Inferior parietal cortex (tissue), 1 donor: Measurements from ENCODE around the gene TMC6.

Source experiments
- DNase-seq: peaks from one replicate; pipeline ENCODE4 v3.0.0-alpha.2; 2016; ENCODE audit errors: extremely low spot score

The TMC6 gene

DNA sequence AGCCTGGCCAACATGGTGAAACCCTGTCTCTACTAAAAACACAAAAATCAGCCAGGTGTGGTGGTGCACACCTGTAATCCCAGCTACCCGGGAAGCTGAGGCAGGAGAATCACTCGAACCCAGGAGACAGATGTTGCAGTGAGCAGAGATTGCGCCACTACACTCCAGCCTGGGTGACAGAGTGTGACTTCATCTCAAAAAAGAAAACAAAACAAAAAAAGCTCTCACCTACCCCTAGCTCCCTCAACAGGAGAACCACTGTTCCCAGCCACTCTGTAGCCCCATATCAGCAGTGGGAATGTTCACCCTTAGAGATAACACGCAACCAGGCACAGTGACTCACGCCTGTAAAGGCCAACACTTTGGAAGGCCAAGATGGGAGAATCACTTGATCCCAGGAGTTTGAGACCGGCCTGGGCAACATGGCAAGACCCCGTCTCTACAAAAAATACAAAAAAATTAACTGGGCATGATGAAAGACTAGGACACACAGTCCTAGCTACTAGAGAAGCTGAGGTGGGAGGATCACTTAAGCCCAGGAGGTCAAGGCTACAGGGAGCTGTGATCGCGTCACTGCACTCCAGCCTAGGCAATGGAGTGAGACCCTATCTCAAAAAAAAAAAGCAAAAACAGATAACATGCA is 7.4 kb upstream of the TMC6 start:
- DNase-seq = no peak

- DNase-seq = no peak
These were observed 6.4 kb upstream of the TMC6 start for GRCh38 chr17:78134899-78135385.

- DNase-seq = no peak
These were observed 5.7 kb upstream of the TMC6 start for GRCh38 chr17:78133971-78134898.

DNA sequence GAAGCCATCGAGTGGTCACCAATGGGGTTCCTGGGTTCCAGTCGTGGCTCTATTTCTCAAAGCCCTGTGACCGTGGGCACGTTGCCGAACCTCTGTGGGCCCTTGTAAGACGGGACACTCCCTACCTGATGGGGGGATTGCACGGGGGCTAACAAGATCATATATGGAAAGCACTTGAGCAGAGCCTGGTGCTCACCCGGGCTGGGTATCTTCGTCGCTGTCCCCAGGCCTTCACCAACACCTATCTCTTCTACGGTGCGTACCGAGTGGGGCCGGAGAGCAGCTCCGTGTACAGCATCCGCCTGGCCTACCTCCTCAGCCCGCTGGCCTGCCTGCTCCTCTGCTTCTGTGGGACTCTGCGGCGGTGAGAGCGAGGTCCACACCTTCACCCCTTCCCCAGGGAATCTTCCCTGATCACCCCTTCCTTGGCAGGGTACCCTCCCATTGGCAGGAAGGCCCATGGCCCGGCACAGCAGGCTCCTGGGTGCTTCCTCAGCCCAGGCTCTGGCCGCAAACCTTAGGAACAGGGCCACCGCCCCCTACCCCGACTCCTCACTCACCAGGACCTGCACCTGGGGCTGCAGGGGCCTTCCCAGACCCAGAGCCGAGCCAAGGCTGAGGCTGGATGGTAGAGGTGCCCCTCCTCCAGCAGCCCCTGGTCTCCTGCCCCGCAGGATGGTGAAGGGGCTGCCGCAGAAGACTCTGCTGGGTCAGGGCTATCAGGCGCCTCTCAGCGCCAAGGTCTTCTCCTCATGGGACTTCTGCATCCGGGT is 4.8 kb upstream of the TMC6 start:
- DNase-seq = no peak

DNA sequence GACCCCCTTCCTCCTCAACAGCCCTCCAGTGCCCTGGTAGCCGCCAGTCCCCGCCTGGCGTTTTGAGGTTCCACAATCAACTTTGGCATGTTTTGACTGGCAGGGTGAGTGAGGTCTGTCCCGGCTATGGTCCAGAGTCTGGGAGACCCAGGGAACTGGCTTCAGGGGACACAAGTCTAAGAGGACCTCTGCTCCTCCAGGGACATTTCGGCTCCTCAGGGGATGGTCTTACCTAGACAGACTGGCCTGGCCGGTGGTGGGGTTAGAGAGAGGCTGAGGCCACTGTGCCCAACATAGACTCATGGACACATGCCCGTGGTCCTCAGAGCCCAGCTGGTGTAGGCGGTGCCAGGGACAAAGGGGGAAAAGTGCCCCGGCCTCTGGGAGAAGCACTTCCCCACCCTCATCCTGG is 4.2 kb upstream of the TMC6 start:
- no peak for DNase-seq

- no peak for DNase-seq
These were observed 3.6 kb upstream of the TMC6 start for GRCh38 chr17:78132084-78132676.

DNA sequence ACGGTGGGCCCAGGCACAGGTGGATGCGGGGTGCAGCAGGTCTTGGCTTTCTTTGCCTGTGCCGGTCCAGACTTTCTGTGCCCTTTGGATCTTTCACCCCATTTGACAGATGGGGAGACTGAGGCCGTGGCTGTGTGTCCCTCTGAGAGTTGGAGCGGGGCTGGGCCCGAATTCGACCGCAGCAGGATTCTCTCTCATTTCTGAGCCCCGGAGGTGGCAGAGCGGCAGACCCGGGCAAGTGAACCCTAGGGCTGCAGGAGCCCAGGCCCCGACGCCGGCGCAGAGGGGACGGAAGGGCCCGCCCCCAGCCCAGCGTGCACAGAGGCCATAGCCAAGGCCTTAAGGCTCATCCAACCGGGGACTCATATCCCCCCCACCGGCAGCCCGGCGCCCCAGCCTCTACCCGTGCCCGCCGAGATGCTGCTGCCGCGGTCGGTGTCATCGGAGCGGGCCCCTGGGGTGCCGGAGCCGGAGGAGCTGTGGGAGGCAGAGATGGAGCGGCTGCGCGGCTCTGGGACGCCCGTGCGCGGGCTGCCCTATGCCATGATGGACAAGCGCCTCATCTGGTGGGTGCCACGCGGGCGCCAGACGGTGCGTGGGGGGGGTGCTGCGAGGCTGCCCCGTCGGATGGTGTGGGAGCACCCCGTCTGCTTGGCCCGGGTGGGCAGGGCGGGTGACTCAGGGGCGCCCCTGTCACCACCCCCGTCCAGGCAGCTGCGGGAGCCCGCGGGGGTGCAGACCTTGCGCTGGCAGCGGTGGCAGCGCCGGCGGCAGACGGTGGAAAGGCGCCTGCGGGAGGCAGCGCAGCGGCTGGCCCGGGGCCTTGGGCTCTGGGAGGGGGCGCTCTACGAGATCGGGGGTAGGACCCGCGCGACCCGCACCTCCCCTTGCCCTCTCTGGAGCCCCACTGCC is 2.9 kb upstream of the TMC6 start:
- no peak for DNase-seq

GRCh38 chr17:78130437-78131101 is 2.0 kb upstream of the TMC6 start, which contains the start of gene TMC8:
TMC8 (plus strand) TSS chr17:78130771; CDS start chr17:78131589, 818 bp downstream.
- no peak for DNase-seq

GRCh38 chr17:78130090-78130436 is 1.5 kb upstream of the TMC6 start:
- no peak for DNase-seq

DNA sequence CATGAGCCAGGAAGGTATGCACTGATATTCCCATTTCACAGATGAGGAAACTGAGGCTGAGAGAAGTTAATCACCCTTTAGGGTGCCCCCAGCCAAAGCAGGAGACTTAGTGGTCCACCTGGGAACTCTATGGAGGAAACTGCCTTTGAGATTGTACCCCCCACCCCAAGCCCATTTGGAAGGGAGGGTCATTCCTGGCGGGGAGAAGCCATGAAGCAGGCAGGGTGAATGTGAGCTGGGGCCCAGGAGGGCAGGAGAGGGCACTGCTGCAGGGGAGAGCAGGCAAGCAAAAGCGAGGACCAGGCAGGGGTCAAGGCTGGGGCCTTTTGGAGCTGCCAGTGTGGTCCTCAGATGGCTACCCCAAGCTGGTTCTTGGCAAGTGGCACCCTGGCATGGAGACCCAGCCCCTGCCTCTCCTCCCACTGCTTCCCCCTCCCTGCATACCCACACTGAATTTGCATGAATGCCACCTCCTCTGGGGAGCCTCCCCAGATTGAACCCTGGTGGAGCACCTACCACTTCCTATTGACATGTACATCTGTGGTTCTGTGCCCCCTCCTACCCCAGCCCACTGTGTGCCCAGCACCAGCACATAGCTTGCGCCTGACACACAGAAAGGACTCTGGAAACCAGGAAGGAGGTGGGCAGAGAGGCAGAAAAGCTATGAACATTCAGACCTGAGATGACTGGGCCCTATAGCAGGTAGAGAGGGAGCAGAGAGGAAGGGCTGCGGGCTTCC is 965 bp upstream of the TMC6 start:
- DNase-seq = no peak

DNA sequence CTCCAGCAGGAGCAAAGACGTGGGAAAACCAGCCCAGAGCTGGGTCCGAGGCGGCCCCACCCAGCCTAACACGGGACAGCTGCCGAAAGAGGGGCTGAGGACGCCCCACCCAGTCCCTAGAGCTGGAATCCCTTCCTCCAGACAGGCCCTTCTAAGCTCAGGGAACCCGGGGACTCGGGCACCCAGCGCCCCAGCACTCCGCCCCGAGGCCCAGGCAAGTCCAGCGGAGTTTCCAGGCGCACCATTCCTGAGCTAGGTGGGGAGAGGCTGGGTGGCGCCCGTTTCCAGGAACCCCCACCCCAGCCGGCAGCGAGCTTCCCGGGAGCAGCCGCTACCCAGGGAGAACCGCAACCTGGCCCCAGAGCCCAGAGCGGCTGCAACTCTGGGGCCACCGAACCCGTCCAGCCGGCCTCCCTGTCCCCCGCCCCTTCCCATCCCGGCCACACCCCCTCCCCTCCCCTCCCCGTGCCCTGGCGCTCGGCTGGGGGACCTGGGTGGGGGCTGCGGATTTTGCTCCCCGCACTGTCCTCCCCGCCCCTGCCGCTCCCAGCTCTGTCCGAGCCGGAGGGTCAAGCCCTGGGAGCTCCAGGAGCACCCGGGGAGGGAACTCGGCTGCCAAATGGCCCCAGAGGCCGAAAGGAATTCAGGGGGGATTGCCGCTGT is 536 bp downstream of the TMC6 start:
- DNase-seq = no peak

DNA sequence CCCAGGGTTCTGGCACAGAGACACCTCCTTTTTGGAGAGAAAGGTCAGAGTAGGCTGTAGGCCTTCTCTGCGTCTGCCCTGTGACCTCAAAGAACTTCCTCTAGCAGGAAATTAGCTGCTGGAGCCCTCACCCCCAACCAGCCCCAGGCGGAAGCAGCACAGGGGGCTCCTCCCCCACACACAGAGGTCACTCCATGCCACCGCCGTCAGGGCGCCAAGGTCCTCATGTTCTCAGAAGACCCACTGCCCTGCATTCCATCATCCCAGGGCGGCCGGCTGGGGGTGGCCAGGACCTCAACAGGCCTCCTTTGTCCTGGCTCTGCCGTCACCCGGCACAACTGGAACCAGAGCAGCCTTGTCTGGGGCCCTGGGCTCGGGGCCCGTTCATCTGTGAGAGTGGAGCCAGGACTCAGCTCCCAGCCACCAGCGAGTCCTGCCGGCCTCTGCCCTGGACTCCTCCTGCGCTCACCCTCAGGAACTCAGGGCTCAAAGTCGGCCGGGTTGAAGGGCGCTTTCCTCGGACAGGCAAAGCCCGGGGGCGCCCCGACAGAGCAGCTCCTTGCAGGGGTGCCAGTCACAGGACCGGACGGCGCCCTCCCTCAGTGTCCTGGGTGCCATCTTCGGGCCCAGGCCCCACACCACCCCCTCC is 1.2 kb downstream of the TMC6 start:
- DNase-seq = peak; percentile 75

GRCh38 chr17:78126895-78127238 is 1.7 kb downstream of the TMC6 start:
- DNase-seq = no peak

DNA sequence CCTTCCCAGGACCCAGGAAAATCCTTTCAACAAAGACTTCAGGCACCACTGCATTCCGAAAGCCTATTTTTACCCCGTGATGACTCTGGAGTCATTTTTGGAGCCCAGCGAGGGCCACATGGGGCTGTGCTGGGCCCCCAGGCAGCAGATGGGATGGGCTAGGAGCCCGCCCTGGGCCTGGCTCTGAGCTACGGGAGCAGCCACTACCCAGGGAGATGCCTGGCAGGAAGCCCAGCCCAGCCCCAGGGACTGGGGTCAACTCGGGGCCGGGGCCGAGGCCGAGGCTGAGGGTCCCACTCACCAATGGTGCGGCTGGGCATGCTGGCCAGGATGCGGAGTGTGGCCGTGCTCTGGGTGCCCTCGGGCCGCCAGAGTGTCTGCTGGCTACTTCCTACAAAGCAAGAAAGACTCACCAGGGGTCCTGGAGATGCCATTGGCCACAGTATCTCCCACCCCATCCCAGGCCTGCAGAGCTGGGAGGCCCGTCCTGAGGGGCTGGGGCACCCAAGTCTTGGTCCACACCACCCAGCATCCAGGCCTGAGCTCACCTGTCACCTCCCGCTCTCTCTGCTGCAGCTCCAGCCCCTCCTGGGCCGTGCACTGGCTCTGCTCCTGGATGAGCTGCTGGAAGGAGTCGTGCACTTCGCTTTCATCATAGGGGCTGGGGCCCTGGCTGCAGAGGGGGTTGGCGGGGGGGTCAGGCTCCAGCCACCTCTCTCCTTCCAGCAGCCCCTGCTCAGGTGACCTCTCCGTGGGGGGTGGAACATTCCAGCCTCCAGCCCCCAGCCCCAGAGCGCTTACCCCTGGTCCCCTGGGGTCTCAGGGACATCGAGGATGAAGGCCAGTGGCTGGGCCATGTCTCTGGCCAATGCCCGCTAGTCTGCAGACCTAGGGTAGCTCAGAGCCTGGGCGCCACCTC is 2.3 kb downstream of the TMC6 start:
- DNase-seq = no peak

GRCh38 chr17:78125138-78125913 is 3.2 kb downstream of the TMC6 start:
- DNase-seq = no peak

GRCh38 chr17:78124836-78125137 is 3.8 kb downstream of the TMC6 start:
- DNase-seq = no peak
